ENCODE results near the gene DNAJC10. TPM values are rescaled to one million over a fixed set of nuclear protein-coding genes. Genes with fewer than 3 reads are reported as not detected.

The DNAJC10 gene
- total RNA-seq, 2 experiments from 2014 or later = 34.0 to 34.1 TPM

GRCh38 chr2:182695776-182696175 is 20.3 kb upstream of the DNAJC10 start:
- H3K27me3 ChIP-seq (ENCODE audit: control insufficient read depth in 1 of 2, insufficient read depth in 2 of 2, low read length in 2 of 2) = peaks cover 0 to 2% of the 10 kb centered on the region in 2 experiments
- DNase-seq = no peak
- H3K4me1 ChIP-seq (ENCODE audit: insufficient read depth, low read length) = no peaks in the 10 kb centered on the region
- Mint-ChIP-seq H3K27ac (no peak overlapping the region), H3K4me1 (ENCODE audit: low read depth) (no peaks in the 10 kb centered on the region), H3K4me3 (no peak overlapping the region), H3K9me3 (no peaks in the 10 kb centered on the region), H3K36me3 (ENCODE audit: low read depth) (no peaks in the 10 kb centered on the region), H3K27me3 (peaks cover 20% of the 10 kb centered on the region)
- TF ChIP-seq CTCF (IDR thresholded peaks at IDR 0.05) = no peak
- ChIA-PET CTCF (no interaction called here), POLR2A (no interaction called here)
- no peak overlapping the region for H3K4me3 ChIP-seq (ENCODE audit: low read length)
- no peak for ATAC-seq (ENCODE audit: poor library complexity)
- no peak overlapping the region for H3K27ac ChIP-seq (ENCODE audit: low read depth in 1 of 2, low read length in 2 of 2)
- no peaks in the 10 kb centered on the region for H3K9me3 ChIP-seq (ENCODE audit: control insufficient read depth in 1 of 2, insufficient read depth in 1 of 2, low read length in 2 of 2)
- H3K36me3 ChIP-seq (ENCODE audit: insufficient read depth, low read length) = no peaks in the 10 kb centered on the region
- intact Hi-C loops (cut with DNase I, micrococcal nuclease) = no loop called here

GRCh38 chr2:182698671-182699070 is 17.4 kb upstream of the DNAJC10 start:
- Mint-ChIP-seq H3K4me3 (no peak overlapping the region), H3K36me3 (ENCODE audit: low read depth) (no peaks in the 10 kb centered on the region), H3K4me1 (ENCODE audit: low read depth) (no peaks in the 10 kb centered on the region), H3K9me3 (no peaks in the 10 kb centered on the region), H3K27me3 (peaks cover 16% of the 10 kb centered on the region), H3K27ac (no peak overlapping the region)
- ChIA-PET POLR2A (no interaction called here), CTCF (no interaction called here)
- Histone ChIP-seq H3K4me3 (ENCODE audit: low read length) (no peak overlapping the region), H3K27me3 (ENCODE audit: control insufficient read depth in 1 of 2, insufficient read depth in 2 of 2, low read length in 2 of 2) (peaks cover 0 to 2% of the 10 kb centered on the region in 2 experiments), H3K4me1 (ENCODE audit: insufficient read depth, low read length) (no peaks in the 10 kb centered on the region), H3K36me3 (ENCODE audit: insufficient read depth, low read length) (no peaks in the 10 kb centered on the region), H3K9me3 (ENCODE audit: control insufficient read depth in 1 of 2, insufficient read depth in 1 of 2, low read length in 2 of 2) (no peaks in the 10 kb centered on the region), H3K27ac (ENCODE audit: low read depth in 1 of 2, low read length in 2 of 2) (no peak overlapping the region)
- DNase-seq = no peak
- no peak for TF ChIP-seq CTCF (IDR thresholded peaks at IDR 0.05)
- ATAC-seq (ENCODE audit: poor library complexity) = no peak
- intact Hi-C loops (cut with DNase I, micrococcal nuclease) = no loop called here

GRCh38 chr2:182705761-182706160 is 10.3 kb upstream of the DNAJC10 start:
- POLR2A ChIA-PET = no interaction called here
- no peak for DNase-seq
- no peak for ATAC-seq (ENCODE audit: poor library complexity)
- Histone ChIP-seq H3K36me3 (ENCODE audit: insufficient read depth, low read length) (no peaks in the 10 kb centered on the region), H3K27me3 (ENCODE audit: control insufficient read depth in 1 of 2, insufficient read depth in 2 of 2, low read length in 2 of 2) (peaks cover 0 to 19% of the 10 kb centered on the region in 2 experiments), H3K4me1 (ENCODE audit: insufficient read depth, low read length) (no peaks in the 10 kb centered on the region), H3K9me3 (ENCODE audit: control insufficient read depth in 1 of 2, insufficient read depth in 1 of 2, low read length in 2 of 2) (no peaks in the 10 kb centered on the region), H3K27ac (ENCODE audit: low read depth in 1 of 2, low read length in 2 of 2) (no peak overlapping the region), H3K4me3 (ENCODE audit: low read length) (no peak overlapping the region)
- Mint-ChIP-seq H3K27ac (no peak overlapping the region), H3K36me3 (ENCODE audit: low read depth) (no peaks in the 10 kb centered on the region), H3K27me3 (peaks cover 49% of the 10 kb centered on the region), H3K9me3 (no peaks in the 10 kb centered on the region), H3K4me3 (no peak overlapping the region), H3K4me1 (ENCODE audit: low read depth) (no peaks in the 10 kb centered on the region)
- intact Hi-C loops (cut with DNase I, micrococcal nuclease) = no loop called here
- no peak for TF ChIP-seq CTCF (IDR thresholded peaks at IDR 0.05)
- CTCF ChIA-PET = interaction anchor here (0.5 kb wide), 1 partner anchor 456 kb away, joined by 3 read pairs; no protein-coding TSS in a partner anchor

All from CD4-positive, alpha-beta T cell (primary cell).